Measurements from ENCODE around the gene COL11A2. TPM values are rescaled to one million over a fixed set of nuclear protein-coding genes. Genes with fewer than 3 reads are reported as not detected.

COL11A2 gene
- total RNA-seq, 1 experiment from 2014 or later: 0.58 TPM

GRCh38 chr6:33187809-33188208 lies 4.5 kb downstream of the COL11A2 start:
- no peaks in the 10 kb centered on the region for H4K20me1 ChIP-seq (ENCODE audit: low read length)
- H3F3A ChIP-seq (ENCODE audit: low read length, unreplicated experiment): no peaks in the 10 kb centered on the region
- no peak for DNase-seq
- no peak for TF ChIP-seq EZH2 (IDR thresholded peaks at IDR 0.05; ENCODE audit: low read length, unreplicated experiment)
- TF ChIP-seq, protein P1, sequence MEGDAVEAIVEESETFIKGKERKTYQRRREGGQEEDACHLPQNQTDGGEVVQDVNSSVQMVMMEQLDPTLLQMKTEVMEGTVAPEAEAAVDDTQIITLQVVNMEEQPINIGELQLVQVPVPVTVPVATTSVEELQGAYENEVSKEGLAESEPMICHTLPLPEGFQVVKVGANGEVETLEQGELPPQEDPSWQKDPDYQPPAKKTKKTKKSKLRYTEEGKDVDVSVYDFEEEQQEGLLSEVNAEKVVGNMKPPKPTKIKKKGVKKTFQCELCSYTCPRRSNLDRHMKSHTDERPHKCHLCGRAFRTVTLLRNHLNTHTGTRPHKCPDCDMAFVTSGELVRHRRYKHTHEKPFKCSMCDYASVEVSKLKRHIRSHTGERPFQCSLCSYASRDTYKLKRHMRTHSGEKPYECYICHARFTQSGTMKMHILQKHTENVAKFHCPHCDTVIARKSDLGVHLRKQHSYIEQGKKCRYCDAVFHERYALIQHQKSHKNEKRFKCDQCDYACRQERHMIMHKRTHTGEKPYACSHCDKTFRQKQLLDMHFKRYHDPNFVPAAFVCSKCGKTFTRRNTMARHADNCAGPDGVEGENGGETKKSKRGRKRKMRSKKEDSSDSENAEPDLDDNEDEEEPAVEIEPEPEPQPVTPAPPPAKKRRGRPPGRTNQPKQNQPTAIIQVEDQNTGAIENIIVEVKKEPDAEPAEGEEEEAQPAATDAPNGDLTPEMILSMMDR (conservative IDR thresholded peaks at IDR 0.05; ENCODE audit: low read depth, low read length): no peak
- no peak for TF ChIP-seq EZH2phosphoT487 (IDR thresholded peaks at IDR 0.05; ENCODE audit: borderline replicate concordance, low read length)
- H3K4me2 ChIP-seq (ENCODE audit: low read length): no peak overlapping the region
- intact Hi-C loops (cut with micrococcal nuclease): no loop called here
- H3K27me3 ChIP-seq (ENCODE audit: low read length): no peaks in the 10 kb centered on the region
- ChIA-PET CTCF (no interaction called here), POLR2A (ENCODE audit: unreplicated experiment) (no interaction called here)
- H2AFZ ChIP-seq (ENCODE audit: low read length): no peak overlapping the region
- no peaks in the 10 kb centered on the region for H3K4me1 ChIP-seq (ENCODE audit: insufficient read depth, low read length)
- H3K4me3 ChIP-seq (ENCODE audit: low read length): no peak overlapping the region
- no peak for ATAC-seq
- H3K36me3 ChIP-seq (ENCODE audit: low read depth, low read length): no peaks in the 10 kb centered on the region
- no peak overlapping the region for H3K9ac ChIP-seq (ENCODE audit: low read length)
- no peak overlapping the region for H3K27ac ChIP-seq (ENCODE audit: low read length)
- BruUV-seq (replicated peaks): no TSS peak
- no peaks in the 10 kb centered on the region for H3K9me3 ChIP-seq (ENCODE audit: low read length)
- no peaks in the 10 kb centered on the region for H3K9me2 ChIP-seq (replicated peaks; ENCODE audit: low read length)
- H3K79me2 ChIP-seq (ENCODE audit: low read length): no peaks in the 10 kb centered on the region

DNA sequence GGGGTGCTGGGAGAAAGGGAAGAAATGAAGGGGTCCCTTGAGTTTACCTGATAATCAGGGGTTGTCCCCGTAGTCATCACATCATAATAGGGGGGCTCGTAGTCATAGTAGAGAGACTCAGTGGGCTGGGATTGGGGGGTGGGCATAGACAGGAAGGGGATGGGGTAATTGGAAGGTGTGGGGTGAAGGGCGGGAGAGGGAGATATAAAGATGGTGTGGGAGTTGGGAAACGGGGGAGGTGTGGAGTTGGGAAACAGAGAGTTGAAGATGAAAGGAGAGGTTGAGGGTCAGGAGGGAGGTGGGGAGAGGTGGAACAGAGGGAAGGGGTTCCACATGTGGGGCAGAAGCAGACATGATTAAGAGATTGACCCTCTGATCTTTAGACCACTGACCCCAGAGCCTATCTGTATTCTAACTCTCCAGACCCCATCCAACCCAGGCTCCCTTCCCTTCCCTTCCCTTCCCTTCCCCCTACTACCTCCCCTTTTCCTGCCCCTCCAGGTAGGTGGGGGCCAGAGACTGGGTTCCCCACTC lies 6.5 kb downstream of the COL11A2 start:
- no peaks in the 10 kb centered on the region for H3K9me2 ChIP-seq (replicated peaks; ENCODE audit: low read length)
- CTCF ChIA-PET: no interaction called here
- TF ChIP-seq EZH2 (IDR thresholded peaks at IDR 0.05; ENCODE audit: low read length, unreplicated experiment) (no peak), EZH2phosphoT487 (IDR thresholded peaks at IDR 0.05; ENCODE audit: borderline replicate concordance, low read length) (no peak)
- TF ChIP-seq, protein P1 (conservative IDR thresholded peaks at IDR 0.05; ENCODE audit: low read depth, low read length): no peak
- no peaks in the 10 kb centered on the region for H3K4me1 ChIP-seq (ENCODE audit: insufficient read depth, low read length)
- no peaks in the 10 kb centered on the region for H3K36me3 ChIP-seq (ENCODE audit: low read depth, low read length)
- intact Hi-C loops (cut with micrococcal nuclease): no loop called here
- POLR2A ChIA-PET (ENCODE audit: unreplicated experiment): no interaction called here
- H3K4me3 ChIP-seq (ENCODE audit: low read length): no peak overlapping the region
- BruUV-seq (replicated peaks): no TSS peak
- DNase-seq: no peak
- H4K20me1 ChIP-seq (ENCODE audit: low read length): no peaks in the 10 kb centered on the region
- no peaks in the 10 kb centered on the region for H3K79me2 ChIP-seq (ENCODE audit: low read length)
- H2AFZ ChIP-seq (ENCODE audit: low read length): no peak overlapping the region
- H3F3A ChIP-seq (ENCODE audit: low read length, unreplicated experiment): no peaks in the 10 kb centered on the region
- no peak overlapping the region for H3K9ac ChIP-seq (ENCODE audit: low read length)
- no peak overlapping the region for H3K4me2 ChIP-seq (ENCODE audit: low read length)
- H3K27me3 ChIP-seq (ENCODE audit: low read length): no peaks in the 10 kb centered on the region
- ATAC-seq: no peak
- no peak overlapping the region for H3K27ac ChIP-seq (ENCODE audit: low read length)
- H3K9me3 ChIP-seq (ENCODE audit: low read length): no peaks in the 10 kb centered on the region

DNA sequence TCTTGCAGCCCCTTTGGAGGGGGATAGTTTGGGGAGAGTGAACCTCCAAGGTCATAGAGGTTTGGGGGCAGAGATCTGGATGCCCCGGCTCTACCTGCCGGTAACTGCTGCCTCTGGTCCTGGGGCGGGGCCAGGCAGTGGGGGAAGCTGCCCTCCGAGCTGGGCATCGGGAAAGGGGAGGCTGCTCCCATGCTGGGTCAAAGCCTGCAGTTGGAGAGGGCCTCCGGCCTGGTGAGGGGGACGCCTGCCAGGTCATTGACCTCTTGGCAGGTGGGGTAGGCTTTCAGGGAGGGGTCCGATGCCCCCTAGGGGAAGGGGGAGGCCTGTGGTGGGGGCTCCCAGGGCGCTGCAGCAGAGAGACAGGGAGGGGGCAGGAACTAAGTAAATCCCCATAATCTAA lies 7.1 kb downstream of the COL11A2 start:
- H3K79me2 ChIP-seq (ENCODE audit: low read length): no peaks in the 10 kb centered on the region
- intact Hi-C loops (cut with micrococcal nuclease): no loop called here
- no peak overlapping the region for H3K4me2 ChIP-seq (ENCODE audit: low read length)
- H3K9me2 ChIP-seq (replicated peaks; ENCODE audit: low read length): no peaks in the 10 kb centered on the region
- POLR2A ChIA-PET (ENCODE audit: unreplicated experiment): no interaction called here
- no peak overlapping the region for H3K4me3 ChIP-seq (ENCODE audit: low read length)
- no peak overlapping the region for H3K27ac ChIP-seq (ENCODE audit: low read length)
- no peaks in the 10 kb centered on the region for H4K20me1 ChIP-seq (ENCODE audit: low read length)
- no peak overlapping the region for H2AFZ ChIP-seq (ENCODE audit: low read length)
- no peaks in the 10 kb centered on the region for H3K4me1 ChIP-seq (ENCODE audit: insufficient read depth, low read length)
- H3K36me3 ChIP-seq (ENCODE audit: low read depth, low read length): no peaks in the 10 kb centered on the region
- CTCF ChIA-PET: no interaction called here
- no peaks in the 10 kb centered on the region for H3K27me3 ChIP-seq (ENCODE audit: low read length)
- no peak overlapping the region for H3K9ac ChIP-seq (ENCODE audit: low read length)
- no peak for DNase-seq
- no TSS peak for BruUV-seq (replicated peaks)
- TF ChIP-seq EZH2phosphoT487 (IDR thresholded peaks at IDR 0.05; ENCODE audit: borderline replicate concordance, low read length) (no peak), EZH2 (IDR thresholded peaks at IDR 0.05; ENCODE audit: low read length, unreplicated experiment) (no peak)
- TF ChIP-seq, protein P1 (conservative IDR thresholded peaks at IDR 0.05; ENCODE audit: low read depth, low read length): no peak
- H3F3A ChIP-seq (ENCODE audit: low read length, unreplicated experiment): no peaks in the 10 kb centered on the region
- no peak for ATAC-seq
- no peaks in the 10 kb centered on the region for H3K9me3 ChIP-seq (ENCODE audit: low read length)

Data from PC-3 (cell line).